ENCODE data around the gene TRMT2B. TPM values are rescaled to one million over a fixed set of nuclear protein-coding genes. Genes with fewer than 3 reads are reported as not detected.
"Not testable (repeated sequence)": the region's sequence is repeated elsewhere in the genome, so short reads cannot be mapped to it uniquely, and the experiment has no call there.

The TRMT2B gene
- total RNA-seq, 2 experiments from 2014 or later, result 21.1 to 24.0 TPM

GRCh38 chrX:101051153-101051548, 760 bp downstream of the TRMT2B start:
- peak overlapping the region; percentile 92 for H3K27ac Mint-ChIP-seq
- H3K36me3 Mint-ChIP-seq (ENCODE audit: low read depth), result peaks cover 12% of the 10 kb centered on the region
- POLR2A ChIA-PET, result no interaction called here
- no peaks in the 10 kb centered on the region for H3K9me3 Mint-ChIP-seq
- CTCF ChIA-PET, result interaction anchor here (0.7 to 2.3 kb wide), 3 partner anchors 46 to 126 kb away, joined by 3 to 9 read pairs (median 4); partner anchors contain the start of gene CENPI
- no peaks in the 10 kb centered on the region for H3K27me3 Mint-ChIP-seq
- peaks cover 20% of the 10 kb centered on the region for H3K4me1 Mint-ChIP-seq
- no peak for DNase-seq
- peak overlapping the region; percentile 75 for H3K4me3 Mint-ChIP-seq

GRCh38 chrX:101040197-101040596, 11.7 kb downstream of the TRMT2B start:
- Mint-ChIP-seq H3K36me3 (ENCODE audit: low read depth) (peaks cover 25% of the 10 kb centered on the region), H3K27me3 (no peaks in the 10 kb centered on the region), H3K27ac (no peak overlapping the region), H3K4me3 (no peak overlapping the region), H3K4me1 (peaks cover 4% of the 10 kb centered on the region), H3K9me3 (no peaks in the 10 kb centered on the region)
- ChIA-PET CTCF (no interaction called here), POLR2A (interaction anchor here (1.9 kb wide), 1 partner anchor 210 kb away, joined by 4 read pairs; no protein-coding TSS in a partner anchor)
- DNase-seq, result no peak

- Mint-ChIP-seq H3K36me3 (ENCODE audit: low read depth) (peaks cover 28% of the 10 kb centered on the region), H3K27me3 (no peaks in the 10 kb centered on the region), H3K4me1 (peaks cover 2% of the 10 kb centered on the region), H3K27ac (no peak overlapping the region), H3K4me3 (no peak overlapping the region), H3K9me3 (no peaks in the 10 kb centered on the region)
- CTCF ChIA-PET, result no interaction called here
- no peak for DNase-seq
- POLR2A ChIA-PET, result no interaction called here
These were observed 14.7 kb downstream of the TRMT2B start for GRCh38 chrX:101037231-101037630.

GRCh38 chrX:101029665-101030064, 22.2 kb downstream of the TRMT2B start:
- ChIA-PET POLR2A (no interaction called here), CTCF (no interaction called here)
- H3K4me1 Mint-ChIP-seq, result peaks cover 11% of the 10 kb centered on the region
- H3K36me3 Mint-ChIP-seq (ENCODE audit: low read depth), result peaks cover 40% of the 10 kb centered on the region
- DNase-seq, result no peak
- no peaks in the 10 kb centered on the region for H3K9me3 Mint-ChIP-seq
- no peak overlapping the region for H3K4me3 Mint-ChIP-seq
- H3K27me3 Mint-ChIP-seq, result no peaks in the 10 kb centered on the region
- H3K27ac Mint-ChIP-seq, result no peak overlapping the region

GRCh38 chrX:101028562-101028961, 23.3 kb downstream of the TRMT2B start:
- no peak for DNase-seq
- Mint-ChIP-seq H3K4me3 (no peak overlapping the region), H3K27me3 (no peaks in the 10 kb centered on the region), H3K4me1 (peaks cover 11% of the 10 kb centered on the region), H3K27ac (no peak overlapping the region), H3K9me3 (no peaks in the 10 kb centered on the region), H3K36me3 (ENCODE audit: low read depth) (peaks cover 39% of the 10 kb centered on the region)
- POLR2A ChIA-PET, result no interaction called here
- CTCF ChIA-PET, result no interaction called here

- CTCF ChIA-PET, result no interaction called here
- Mint-ChIP-seq H3K27ac (no peak overlapping the region), H3K36me3 (ENCODE audit: low read depth) (peaks cover 45% of the 10 kb centered on the region), H3K4me3 (no peak overlapping the region), H3K9me3 (no peaks in the 10 kb centered on the region), H3K27me3 (no peaks in the 10 kb centered on the region), H3K4me1 (peaks cover 11% of the 10 kb centered on the region)
- no peak for DNase-seq
- POLR2A ChIA-PET, result no interaction called here
These were observed 26.8 kb downstream of the TRMT2B start for GRCh38 chrX:101025126-101025525.

- no peak overlapping the region for H3K27ac Mint-ChIP-seq
- H3K27me3 Mint-ChIP-seq, result no peaks in the 10 kb centered on the region
- CTCF ChIA-PET, result no interaction called here
- H3K4me3 Mint-ChIP-seq, result no peak overlapping the region
- POLR2A ChIA-PET, result no interaction called here
- H3K36me3 Mint-ChIP-seq (ENCODE audit: low read depth), result peaks cover 39% of the 10 kb centered on the region
- no peak for DNase-seq
- peaks cover 4% of the 10 kb centered on the region for H3K4me1 Mint-ChIP-seq
- H3K9me3 Mint-ChIP-seq, result no peaks in the 10 kb centered on the region
These were observed 29.9 kb downstream of the TRMT2B start for GRCh38 chrX:101022020-101022419.

- H3K27me3 Mint-ChIP-seq, H3K4me1 Mint-ChIP-seq, CTCF ChIA-PET: not testable (repeated sequence)
These were observed 39.9 kb downstream of the TRMT2B start for GRCh38 chrX:101012031-101012430.

GRCh38 chrX:101009090-101009489, 42.8 kb downstream of the TRMT2B start:
- DNase-seq, result no peak
- Mint-ChIP-seq H3K4me1 (no peaks in the 10 kb centered on the region), H3K27ac (no peak overlapping the region), H3K36me3 (ENCODE audit: low read depth) (peaks cover 13% of the 10 kb centered on the region), H3K27me3 (no peaks in the 10 kb centered on the region), H3K9me3 (no peaks in the 10 kb centered on the region), H3K4me3 (no peak overlapping the region)
- ChIA-PET POLR2A (no interaction called here), CTCF (no interaction called here)

More at GRCh38 chrX:101012031-101012430, 39.9 kb downstream of the TRMT2B start:
- H3K36me3 Mint-ChIP-seq (ENCODE audit: low read depth), result peaks cover 11% of the 10 kb centered on the region
- H3K27ac Mint-ChIP-seq, POLR2A ChIA-PET, H3K4me3 Mint-ChIP-seq, H3K9me3 Mint-ChIP-seq, DNase-seq: not testable (repeated sequence)

GRCh38 chrX:100999451-100999850, 52.5 kb downstream of the TRMT2B start:
- Mint-ChIP-seq H3K4me1 (peaks cover 14% of the 10 kb centered on the region), H3K9me3 (no peaks in the 10 kb centered on the region), H3K36me3 (ENCODE audit: low read depth) (peaks cover 2% of the 10 kb centered on the region), H3K27me3 (no peaks in the 10 kb centered on the region), H3K4me3 (no peak overlapping the region), H3K27ac (no peak overlapping the region)
- ChIA-PET CTCF (no interaction called here), POLR2A (no interaction called here)
- no peak for DNase-seq

- DNase-seq, result peak; percentile 16
- no peak overlapping the region for H3K4me3 Mint-ChIP-seq
- H3K27me3 Mint-ChIP-seq, result no peaks in the 10 kb centered on the region
- CTCF ChIA-PET, result no interaction called here
- H3K4me1 Mint-ChIP-seq, result peaks cover 21% of the 10 kb centered on the region
- H3K27ac Mint-ChIP-seq, result no peak overlapping the region
- no peaks in the 10 kb centered on the region for H3K36me3 Mint-ChIP-seq (ENCODE audit: low read depth)
- H3K9me3 Mint-ChIP-seq, result no peaks in the 10 kb centered on the region
- POLR2A ChIA-PET, result no interaction called here
These were observed 56.4 kb downstream of the TRMT2B start for GRCh38 chrX:100995469-100995868.

- ChIA-PET CTCF (no interaction called here), POLR2A (no interaction called here)
- Mint-ChIP-seq H3K4me1 (peaks cover 21% of the 10 kb centered on the region), H3K36me3 (ENCODE audit: low read depth) (no peaks in the 10 kb centered on the region), H3K27ac (peak overlapping the region; percentile 23), H3K4me3 (no peak overlapping the region), H3K27me3 (no peaks in the 10 kb centered on the region), H3K9me3 (no peaks in the 10 kb centered on the region)
- DNase-seq, result no peak
These were observed 57.3 kb downstream of the TRMT2B start for GRCh38 chrX:100994352-100995281.

GRCh38 chrX:100990139-100990538, 61.8 kb downstream of the TRMT2B start:
- no peak overlapping the region for H3K4me3 Mint-ChIP-seq
- CTCF ChIA-PET, result interaction anchor here (0.7 kb wide), 1 partner anchor 465 kb away, joined by 3 read pairs; no protein-coding TSS in a partner anchor
- no peak overlapping the region for H3K27ac Mint-ChIP-seq
- H3K36me3 Mint-ChIP-seq (ENCODE audit: low read depth), result no peaks in the 10 kb centered on the region
- peaks cover 14% of the 10 kb centered on the region for H3K4me1 Mint-ChIP-seq
- no peaks in the 10 kb centered on the region for H3K9me3 Mint-ChIP-seq
- no peaks in the 10 kb centered on the region for H3K27me3 Mint-ChIP-seq
- DNase-seq, result no peak
- POLR2A ChIA-PET, result no interaction called here

GRCh38 chrX:100984818-100985217, 67.1 kb downstream of the TRMT2B start:
- ChIA-PET POLR2A (no interaction called here), CTCF (no interaction called here)
- Mint-ChIP-seq H3K36me3 (ENCODE audit: low read depth) (no peaks in the 10 kb centered on the region), H3K27me3 (no peaks in the 10 kb centered on the region), H3K4me3 (no peak overlapping the region), H3K27ac (no peak overlapping the region), H3K9me3 (no peaks in the 10 kb centered on the region), H3K4me1 (no peaks in the 10 kb centered on the region)
- DNase-seq, result no peak

All from activated CD4-positive, alpha-beta memory T cell treated with anti-CD3 and anti-CD28 coated beads, Interleukin-2, amount 10 ng/mL, durations not matched to agents 7 days and 5 days (primary cell).